HG03095 (cell line): ENCODE measurements around the gene CENPS.

Experiments
- ATAC-seq: cut with Tn5 transposase; IDR thresholded peaks from one replicate; pipeline ENCODE4 v1.9.1; 2021; ENCODE audit warnings: moderate library complexity; ENCODE audit not compliant: unreplicated experiment

Gene CENPS

GRCh38 chr1:10489291-10490055 is 59.2 kb downstream of the CENPS start:
- no peak for ATAC-seq

- no peak for ATAC-seq
Observed at GRCh38 chr1:10490286-10490970, 60.2 kb downstream of the CENPS start.
